ENCODE results near the gene TMEM106B.
"Not testable (repeated sequence)": the region's sequence is repeated elsewhere in the genome, so short reads cannot be mapped to it uniquely, and the experiment has no call there.

GRCh38 chr7:12225017-12225416, 13.9 kb downstream of the TMEM106B start:
- TF ChIP-seq CTCF, POLR2A (IDR thresholded peaks at IDR 0.05): not testable (repeated sequence)
